ENCODE data around the gene PFKFB3.
"Not testable (repeated sequence)": the region's sequence is repeated elsewhere in the genome, so short reads cannot be mapped to it uniquely, and the experiment has no call there.

- TF ChIP-seq EZH2phosphoT487 (IDR thresholded peaks at IDR 0.05; ENCODE audit: insufficient read depth, low read depth); EZH2 (IDR thresholded peaks at IDR 0.05; ENCODE audit: insufficient read depth, poor library complexity, severe bottlenecking): not testable (repeated sequence)
These were observed 36.0 kb downstream of the PFKFB3 start for GRCh38 chr10:6238587-6239212.
